Spleen (tissue), 11 donors: ENCODE measurements around the gene OR51T1. TPM values are rescaled to one million over a fixed set of nuclear protein-coding genes. Genes with fewer than 3 reads are reported as not detected.

Source experiments
- DNase-seq: peaks from one replicate; pipeline ENCODE4 v3.0.0-alpha.2; 2020
- H3K27ac ChIP-seq, 8 donors: fragments of 200-600 bp; sonication (generic) in 7 of 8; 1 replicate in 4 of 8; 2 replicates in 4 of 8; pipeline versions ENCODE4 v1.5.0 to v1.8.0; 2016 to 2021; ENCODE audit warnings: inconsistent platforms in 4 of 8, mild to moderate bottlenecking in 4 of 8, moderate library complexity in 1 of 8
- H3K27me3 ChIP-seq, 7 donors: fragments of 200-600 bp; sonication (generic) in 6 of 7; replicated peaks in 1 of 7; 1 replicate in 4 of 7; 2 replicates in 3 of 7; pipeline versions ENCODE4 v1.5.0 to v1.8.0; 2016 to 2021; ENCODE audit warnings: inconsistent platforms in 3 of 7, mild to moderate bottlenecking in 1 of 7
- H3K36me3 ChIP-seq, 6 donors: fragments of 200-600 bp; sonication (generic) in 5 of 6; 1 replicate in 4 of 6; 2 replicates in 2 of 6; pipeline versions ENCODE4 v1.5.0 to v1.8.0; 2016 to 2021; ENCODE audit warnings: inconsistent platforms in 2 of 6
- H3K4me1 ChIP-seq, 6 donors: fragments of 200-600 bp; sonication (generic) in 5 of 6; 1 replicate in 3 of 6; 2 replicates in 3 of 6; pipeline versions ENCODE4 v1.5.0 to v1.8.0; 2016 to 2021; ENCODE audit warnings: inconsistent platforms in 3 of 6
- H3K4me3 ChIP-seq, 8 donors: fragments of 200-600 bp; sonication (generic) in 7 of 8; 1 replicate in 4 of 8; 2 replicates in 4 of 8; pipeline versions ENCODE4 v1.5.0 to v1.8.0; 2016 to 2021; ENCODE audit warnings: inconsistent platforms in 4 of 8, mild to moderate bottlenecking in 4 of 8, moderate library complexity in 2 of 8
- H3K9me3 ChIP-seq, 8 donors: fragments of 200-600 bp; sonication (generic) in 7 of 8; 1 replicate in 4 of 8; 2 replicates in 4 of 8; pipeline versions ENCODE4 v1.5.0 to v1.8.0; 2016 to 2021; ENCODE audit warnings: inconsistent platforms in 4 of 8
- POLR2A ChIP-seq, 3 donors: fragments of 450-650 bp; IDR thresholded peaks; one replicate each; pipeline ENCODE4 v1.5.1; 2017; ENCODE audit warnings: antibody characterized with exemption in 3 of 3, mild to moderate bottlenecking in 1 of 3
- POLR2AphosphoS5 ChIP-seq, 3 donors: sonication (generic); formaldehyde crosslinking; IDR thresholded peaks; one replicate each; pipeline ENCODE4 v1.5.1; 2017; ENCODE audit warnings: antibody characterized with exemption in 3 of 3
- WGBS, 5 donors: extraction: QIAGEN DNeasy Blood & Tissue Kit in 3 of 5; methylation state at CpG; one replicate each; pipeline versions ENCODE4 v1.1.5 to v1.1.7; 2013 to 2018; 5-methylcytosine and 5-hydroxymethylcytosine counted together
- intact Hi-C: fragments of 100-400 bp; cut with DNase I; formaldehyde crosslinking; loops from one replicate; pipeline ENCODE4 v1.15.0; 2023; ENCODE audit warnings: low total_unique reads
- polyA plus RNA-seq, 3 donors: library from polyadenylated mRNA; stranded (reverse); fragments of 200-250 nt; gene quantifications; one replicate each; pipeline ENCODE4 v1.2.1, GENCODE V29; 2013
- total RNA-seq, 7 donors: library from RNA; depleted of rRNA in 3 of 7; stranded (reverse); fragments of >200 nt in 3 of 7; fragmentation: NEBNext Ultra II Directional in 4 of 7; extraction: Animal tissue kit (Norgen Biotek cat#: 25700) in 4 of 7; gene quantifications; one replicate each; pipeline versions ENCODE4 v1.1.0 to v1.2.1, GENCODE V29; 2016 to 2021
- TF ChIP-seq, protein P1 (sequence below), 11 experiments: fragments of 200-600 bp in 7 of 11; fragments of 450-650 bp in 4 of 11; sonication (generic) in 4 of 11; IDR thresholded peaks in 8 of 11; conservative IDR thresholded peaks in 3 of 11; 1 replicate in 7 of 11; 2 replicates in 4 of 11; pipeline versions ENCODE4 v1.4.0 to v1.8.0; 2016 to 2021; ENCODE audit warnings: antibody characterized with exemption in 11 of 11, inconsistent platforms in 4 of 11, mild to moderate bottlenecking in 1 of 11
- donor health status: healthy with polysubstance abuse.
- donor health status: DM: no; HTN: no; CAD: no; lungs with moderate emphysema.
- donor health status: DM: no; HTN: no; CAD: no.
- donor health status: Bipolar disorder and iron deficiency.
- donor health status: healthy.
- donor health status: DM: no; HTN: no; CAD: no.
- donor health status: DM: yes; HTN: yes; CAD: no.

Gene OR51T1
- total and polyA plus RNA-seq, 10 donors = not detected

GRCh38 chr11:4882543-4882942 is 843 bp downstream of the OR51T1 start:
- DNase-seq = no peak
- Histone ChIP-seq H3K9me3 (no peaks in the 10 kb centered on the region), H3K4me1 (no peaks in the 10 kb centered on the region), H3K36me3 (no peaks in the 10 kb centered on the region), H3K4me3 (no peak overlapping the region), H3K27ac (no peak overlapping the region), H3K27me3 (no peaks in the 10 kb centered on the region)
- intact Hi-C loops = no loop called here
- no peak for TF ChIP-seq POLR2A (IDR thresholded peaks at IDR 0.05)
- TF ChIP-seq, protein P1, sequence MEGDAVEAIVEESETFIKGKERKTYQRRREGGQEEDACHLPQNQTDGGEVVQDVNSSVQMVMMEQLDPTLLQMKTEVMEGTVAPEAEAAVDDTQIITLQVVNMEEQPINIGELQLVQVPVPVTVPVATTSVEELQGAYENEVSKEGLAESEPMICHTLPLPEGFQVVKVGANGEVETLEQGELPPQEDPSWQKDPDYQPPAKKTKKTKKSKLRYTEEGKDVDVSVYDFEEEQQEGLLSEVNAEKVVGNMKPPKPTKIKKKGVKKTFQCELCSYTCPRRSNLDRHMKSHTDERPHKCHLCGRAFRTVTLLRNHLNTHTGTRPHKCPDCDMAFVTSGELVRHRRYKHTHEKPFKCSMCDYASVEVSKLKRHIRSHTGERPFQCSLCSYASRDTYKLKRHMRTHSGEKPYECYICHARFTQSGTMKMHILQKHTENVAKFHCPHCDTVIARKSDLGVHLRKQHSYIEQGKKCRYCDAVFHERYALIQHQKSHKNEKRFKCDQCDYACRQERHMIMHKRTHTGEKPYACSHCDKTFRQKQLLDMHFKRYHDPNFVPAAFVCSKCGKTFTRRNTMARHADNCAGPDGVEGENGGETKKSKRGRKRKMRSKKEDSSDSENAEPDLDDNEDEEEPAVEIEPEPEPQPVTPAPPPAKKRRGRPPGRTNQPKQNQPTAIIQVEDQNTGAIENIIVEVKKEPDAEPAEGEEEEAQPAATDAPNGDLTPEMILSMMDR (IDR thresholded peaks at IDR 0.05 in 8 of 11, conservative IDR thresholded peaks at IDR 0.05 in 3 of 11) = no peak
- TF ChIP-seq POLR2AphosphoS5 (IDR thresholded peaks at IDR 0.05) = no peak
- 76 to 85% (median 80%) methylated on average over 5 of the region's 5 CpGs for WGBS, 5 donors

DNA sequence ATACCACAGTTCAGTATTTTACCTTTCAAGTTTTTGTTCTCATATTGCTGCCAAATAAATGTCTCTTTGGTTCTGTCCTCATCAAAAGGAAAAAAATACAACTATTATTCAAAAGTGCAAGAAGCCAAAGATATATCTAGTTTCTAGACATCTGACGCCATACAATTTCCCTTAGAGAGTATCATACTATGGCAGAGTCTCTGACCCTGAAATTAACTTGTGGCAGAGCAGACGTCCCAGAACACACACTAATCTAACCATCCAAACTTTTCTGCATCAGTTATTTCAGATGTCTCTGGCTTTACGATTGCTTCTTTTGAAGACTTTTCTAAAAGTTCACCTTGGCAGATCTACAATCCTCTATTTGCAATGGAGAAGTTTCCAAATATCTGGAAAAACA is 2.7 kb downstream of the OR51T1 start:
- DNase-seq = no peak
- WGBS, 5 donors = 79 to 88% (median 85%) methylated on average over 3 of the region's 3 CpGs
- intact Hi-C loops = no loop called here
- Histone ChIP-seq H3K9me3 (no peaks in the 10 kb centered on the region), H3K4me3 (no peak overlapping the region), H3K27ac (no peak overlapping the region), H3K36me3 (no peaks in the 10 kb centered on the region), H3K4me1 (no peaks in the 10 kb centered on the region), H3K27me3 (no peaks in the 10 kb centered on the region)
- no peak for TF ChIP-seq POLR2A (IDR thresholded peaks at IDR 0.05)
- TF ChIP-seq, protein P1 (IDR thresholded peaks at IDR 0.05 in 8 of 11, conservative IDR thresholded peaks at IDR 0.05 in 3 of 11) = no peak
- no peak for TF ChIP-seq POLR2AphosphoS5 (IDR thresholded peaks at IDR 0.05)

DNA sequence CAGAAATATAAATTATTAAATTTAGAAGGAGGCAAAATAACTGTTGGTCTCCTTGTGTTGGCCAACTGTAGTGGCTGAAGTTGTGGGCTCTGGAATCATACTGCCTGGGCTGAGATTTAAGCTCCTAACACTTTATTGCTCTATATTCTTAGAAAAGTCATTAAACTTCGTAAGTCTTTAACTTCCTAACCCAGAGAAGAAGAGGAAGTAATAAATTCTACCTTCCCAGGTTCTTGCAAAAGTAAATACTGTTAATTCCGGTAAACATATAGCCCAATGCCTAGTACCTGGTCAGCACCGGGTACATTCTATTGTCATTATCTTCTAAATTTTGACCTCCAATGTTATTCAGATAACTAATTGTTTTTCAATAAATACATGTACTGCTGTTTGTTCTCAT is 4.5 kb downstream of the OR51T1 start:
- intact Hi-C loops = no loop called here
- no peak for DNase-seq
- H3K4me3 ChIP-seq = no peak overlapping the region
- H3K9me3 ChIP-seq = no peaks in the 10 kb centered on the region
- H3K36me3 ChIP-seq = no peaks in the 10 kb centered on the region
- TF ChIP-seq, protein P1 (IDR thresholded peaks at IDR 0.05 in 8 of 11, conservative IDR thresholded peaks at IDR 0.05 in 3 of 11) = no peak
- TF ChIP-seq POLR2A (IDR thresholded peaks at IDR 0.05) = no peak
- no peak for TF ChIP-seq POLR2AphosphoS5 (IDR thresholded peaks at IDR 0.05)
- no peaks in the 10 kb centered on the region for H3K27me3 ChIP-seq
- no peaks in the 10 kb centered on the region for H3K4me1 ChIP-seq
- 19 to 43% (median 34%) methylated on average over 3 of the region's 3 CpGs for WGBS, 5 donors
- no peak overlapping the region for H3K27ac ChIP-seq

GRCh38 chr11:4887591-4887990 is 5.9 kb downstream of the OR51T1 start:
- H3K27me3 ChIP-seq = no peaks in the 10 kb centered on the region
- 0% methylated on average over 1 of the region's 1 CpG for WGBS, 5 donors
- H3K36me3 ChIP-seq = no peaks in the 10 kb centered on the region
- no peaks in the 10 kb centered on the region for H3K9me3 ChIP-seq
- no peak for DNase-seq
- intact Hi-C loops = no loop called here
- no peak overlapping the region for H3K4me3 ChIP-seq
- no peaks in the 10 kb centered on the region for H3K4me1 ChIP-seq
- TF ChIP-seq, protein P1 (IDR thresholded peaks at IDR 0.05 in 8 of 11, conservative IDR thresholded peaks at IDR 0.05 in 3 of 11) = no peak
- TF ChIP-seq POLR2AphosphoS5 (IDR thresholded peaks at IDR 0.05) (no peak), POLR2A (IDR thresholded peaks at IDR 0.05) (no peak)
- H3K27ac ChIP-seq = no peak overlapping the region
